ENCODE results near the gene PITRM1. TPM values are rescaled to one million over a fixed set of nuclear protein-coding genes. Genes with fewer than 3 reads are reported as not detected.
"Not testable (repeated sequence)": the region's sequence is repeated elsewhere in the genome, so short reads cannot be mapped to it uniquely, and the experiment has no call there.

Gene PITRM1
- polyA plus RNA-seq, 1 experiment: 68.5 TPM

GRCh38 chr10:3193751-3194150 lies 21.2 kb upstream of the PITRM1 start:
- ChIA-PET POLR2A (no interaction called here), CTCF (interaction anchor here (0.7 to 2.3 kb wide), 14 partner anchors 10 to 1573 kb away, joined by 3 to 6 read pairs (median 4); no protein-coding TSS in a partner anchor)
- peaks cover 4% of the 10 kb centered on the region for H3K27me3 ChIP-seq (ENCODE audit: control insufficient read depth, insufficient read depth, low read length)
- TF ChIP-seq CTCF (IDR thresholded peaks at IDR 0.05; ENCODE audit: insufficient read depth, low read depth, low read length): no peak
- no peak for DNase-seq (ENCODE audit: low read depth)
- no peak overlapping the region for H3K4me3 ChIP-seq (ENCODE audit: low read depth, low read length)
- H3K36me3 ChIP-seq (ENCODE audit: control insufficient read depth, insufficient read depth, low read length): no peaks in the 10 kb centered on the region

DNA sequence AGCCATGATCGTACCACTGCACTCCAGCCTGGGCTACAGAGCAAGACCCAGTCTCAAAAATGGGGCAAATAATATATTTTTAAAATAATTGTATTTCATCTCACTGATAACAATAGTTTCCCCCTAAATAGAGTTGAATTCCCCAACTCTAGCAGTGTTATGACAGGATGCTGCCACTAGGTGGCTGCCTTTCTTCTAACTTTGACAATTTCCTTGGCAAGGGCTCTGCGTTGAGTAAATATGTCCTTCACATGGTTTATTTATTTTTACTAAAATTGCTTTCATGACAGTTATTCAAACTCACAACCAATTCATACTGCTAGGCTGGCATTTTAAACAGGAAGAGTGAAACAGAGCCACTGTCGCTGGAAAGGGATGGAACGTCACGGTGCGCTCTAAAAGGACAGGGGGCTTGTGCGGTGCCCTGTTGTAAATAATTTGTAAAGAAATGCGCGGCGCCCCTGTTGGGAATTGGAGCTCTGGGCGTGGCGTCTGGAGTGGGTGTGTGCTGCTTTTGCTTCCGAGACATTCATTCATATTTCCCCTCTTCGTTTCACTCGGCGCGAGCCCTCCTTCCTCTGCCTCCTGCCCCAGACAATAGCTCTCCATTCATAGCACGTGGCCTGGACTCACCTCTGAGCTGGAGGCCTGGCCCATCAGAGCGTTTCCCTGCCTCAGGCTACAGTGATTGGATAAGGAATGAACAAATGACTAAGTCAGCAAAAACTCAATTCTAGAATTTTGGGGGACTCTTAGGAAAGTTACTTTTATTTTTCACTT lies 20.5 kb upstream of the PITRM1 start:
- H3K4me3 ChIP-seq (ENCODE audit: low read depth, low read length): no peak overlapping the region

GRCh38 chr10:3190817-3191216 lies 18.2 kb upstream of the PITRM1 start:
- DNase-seq (ENCODE audit: low read depth): no peak
- TF ChIP-seq CTCF (IDR thresholded peaks at IDR 0.05; ENCODE audit: insufficient read depth, low read depth, low read length): no peak
- POLR2A ChIA-PET: no interaction called here
- CTCF ChIA-PET: no interaction called here
- H3K4me3 ChIP-seq (ENCODE audit: low read depth, low read length): no peak overlapping the region
- peaks cover 3% of the 10 kb centered on the region for H3K27me3 ChIP-seq (ENCODE audit: control insufficient read depth, insufficient read depth, low read length)
- no peaks in the 10 kb centered on the region for H3K36me3 ChIP-seq (ENCODE audit: control insufficient read depth, insufficient read depth, low read length)

More for the DNA sequence above, 20.5 kb upstream of the PITRM1 start:
- CTCF ChIA-PET: interaction anchor here (0.6 to 1.9 kb wide), 20 partner anchors 9 to 1644 kb away, joined by 3 to 6 read pairs (median 3); no protein-coding TSS in a partner anchor
- POLR2A ChIA-PET: no interaction called here
- Histone ChIP-seq H3K27me3 (ENCODE audit: control insufficient read depth, insufficient read depth, low read length) (peaks cover 3% of the 10 kb centered on the region), H3K36me3 (ENCODE audit: control insufficient read depth, insufficient read depth, low read length) (no peaks in the 10 kb centered on the region)
- TF ChIP-seq CTCF (IDR thresholded peaks at IDR 0.05; ENCODE audit: insufficient read depth, low read depth, low read length): peak; percentile 86
- no peak for DNase-seq (ENCODE audit: low read depth)

GRCh38 chr10:3187229-3187628 lies 14.6 kb upstream of the PITRM1 start:
- CTCF ChIA-PET; H3K27me3 ChIP-seq (ENCODE audit: control insufficient read depth, insufficient read depth, low read length); POLR2A ChIA-PET; DNase-seq (ENCODE audit: low read depth); H3K4me3 ChIP-seq (ENCODE audit: low read depth, low read length); H3K36me3 ChIP-seq (ENCODE audit: control insufficient read depth, insufficient read depth, low read length): not testable (repeated sequence)

GRCh38 chr10:3186368-3186767 lies 13.8 kb upstream of the PITRM1 start:
- TF ChIP-seq CTCF (IDR thresholded peaks at IDR 0.05; ENCODE audit: insufficient read depth, low read depth, low read length): no peak
- ChIA-PET POLR2A (no interaction called here), CTCF (interaction anchor here (1.1 kb wide), 1 partner anchor 306 kb away, joined by 3 read pairs; no protein-coding TSS in a partner anchor)
- no peak overlapping the region for H3K4me3 ChIP-seq (ENCODE audit: low read depth, low read length)
- no peaks in the 10 kb centered on the region for H3K36me3 ChIP-seq (ENCODE audit: control insufficient read depth, insufficient read depth, low read length)
- no peak for DNase-seq (ENCODE audit: low read depth)
- H3K27me3 ChIP-seq (ENCODE audit: control insufficient read depth, insufficient read depth, low read length): peaks cover 13% of the 10 kb centered on the region

Data from BJ (cell line).